ENCODE data around the gene PFKM.
"Not testable (repeated sequence)": the region's sequence is repeated elsewhere in the genome, so short reads cannot be mapped to it uniquely, and the experiment has no call there.

Gene PFKM

DNA sequence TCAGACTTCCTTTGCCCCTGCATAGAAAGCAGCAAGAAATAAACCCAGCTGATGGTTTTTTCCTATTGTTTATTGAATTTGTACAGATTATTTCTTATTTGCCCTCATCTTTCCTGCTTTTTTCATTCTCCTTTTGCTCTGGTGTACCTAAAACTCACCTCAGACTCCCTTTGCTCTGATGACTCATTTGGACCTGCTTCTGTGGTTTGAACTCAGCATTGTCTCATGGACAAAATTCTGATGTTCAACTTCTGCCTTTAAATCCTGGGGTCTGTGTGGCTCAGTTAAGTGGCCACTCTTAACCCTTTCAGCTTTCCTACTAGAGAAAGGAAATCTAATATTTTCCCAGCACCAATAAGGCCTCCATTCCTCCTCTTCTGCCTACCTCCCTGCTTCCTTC, 9.7 kb upstream of the PFKM start:
- no peak overlapping the region for H3K4me3 ChIP-seq (ENCODE audit: control insufficient read depth, low read depth, low read length)
- no peak for DNase-seq (ENCODE audit: low read depth)
- TF ChIP-seq, protein P1, sequence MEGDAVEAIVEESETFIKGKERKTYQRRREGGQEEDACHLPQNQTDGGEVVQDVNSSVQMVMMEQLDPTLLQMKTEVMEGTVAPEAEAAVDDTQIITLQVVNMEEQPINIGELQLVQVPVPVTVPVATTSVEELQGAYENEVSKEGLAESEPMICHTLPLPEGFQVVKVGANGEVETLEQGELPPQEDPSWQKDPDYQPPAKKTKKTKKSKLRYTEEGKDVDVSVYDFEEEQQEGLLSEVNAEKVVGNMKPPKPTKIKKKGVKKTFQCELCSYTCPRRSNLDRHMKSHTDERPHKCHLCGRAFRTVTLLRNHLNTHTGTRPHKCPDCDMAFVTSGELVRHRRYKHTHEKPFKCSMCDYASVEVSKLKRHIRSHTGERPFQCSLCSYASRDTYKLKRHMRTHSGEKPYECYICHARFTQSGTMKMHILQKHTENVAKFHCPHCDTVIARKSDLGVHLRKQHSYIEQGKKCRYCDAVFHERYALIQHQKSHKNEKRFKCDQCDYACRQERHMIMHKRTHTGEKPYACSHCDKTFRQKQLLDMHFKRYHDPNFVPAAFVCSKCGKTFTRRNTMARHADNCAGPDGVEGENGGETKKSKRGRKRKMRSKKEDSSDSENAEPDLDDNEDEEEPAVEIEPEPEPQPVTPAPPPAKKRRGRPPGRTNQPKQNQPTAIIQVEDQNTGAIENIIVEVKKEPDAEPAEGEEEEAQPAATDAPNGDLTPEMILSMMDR (IDR thresholded peaks at IDR 0.05; ENCODE audit: control insufficient read depth, insufficient read depth, low read depth, low read length, missing control alignments), result no peak

DNA sequence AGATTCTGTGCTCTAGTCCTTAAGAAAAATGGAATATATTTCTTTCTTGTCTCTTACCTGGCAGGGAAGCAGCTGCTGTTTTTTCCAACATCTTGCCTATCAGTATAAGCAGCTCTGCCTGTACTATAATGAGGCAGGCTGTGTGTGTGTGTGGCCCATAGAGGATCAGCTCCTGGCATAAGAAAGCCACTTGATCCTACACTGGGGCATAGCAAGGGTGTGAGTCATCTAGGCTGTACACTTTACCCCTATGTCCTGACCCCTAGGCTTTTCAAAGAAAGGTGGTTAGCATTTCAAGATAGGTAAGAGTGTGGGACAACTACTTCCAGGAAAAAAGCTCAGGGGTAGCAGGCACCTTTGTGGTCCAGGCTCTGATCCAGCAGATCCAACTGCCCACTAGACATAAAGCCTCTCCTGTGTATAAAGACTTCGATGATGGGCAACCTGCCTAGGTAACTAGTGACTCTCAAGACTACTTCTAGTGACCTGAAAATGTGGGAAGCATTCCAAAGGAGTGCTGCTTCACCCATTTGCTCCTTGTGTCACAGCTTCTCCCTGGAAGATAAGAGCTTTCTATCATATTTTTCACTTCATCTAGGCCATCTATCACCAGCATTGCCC, 8.4 kb upstream of the PFKM start:
- H3K4me3 ChIP-seq (ENCODE audit: control insufficient read depth, low read depth, low read length), result no peak overlapping the region
- no peak for DNase-seq (ENCODE audit: low read depth)
- TF ChIP-seq, protein P1 (IDR thresholded peaks at IDR 0.05; ENCODE audit: control insufficient read depth, insufficient read depth, low read depth, low read length, missing control alignments), result no peak

DNA sequence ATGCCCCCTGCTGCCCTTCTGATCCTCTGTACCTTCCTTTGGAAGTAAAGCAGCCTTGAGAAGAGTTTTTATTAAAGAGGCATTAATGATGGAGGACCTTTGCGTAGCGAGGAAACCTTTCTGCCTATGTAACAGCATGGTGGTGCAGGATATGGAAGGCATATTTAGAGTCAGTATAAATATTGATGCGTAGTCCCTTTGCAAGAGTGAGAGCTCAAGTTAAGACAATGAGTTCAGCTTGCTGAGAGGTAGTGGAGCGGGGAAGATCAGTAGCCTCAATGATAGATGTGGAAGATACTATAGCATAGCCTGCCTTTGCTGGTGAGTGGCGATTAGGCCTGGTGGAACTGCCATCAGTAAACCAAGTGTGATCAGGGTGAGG, 7.9 kb upstream of the PFKM start:
- DNase-seq (ENCODE audit: low read depth); H3K4me3 ChIP-seq (ENCODE audit: control insufficient read depth, low read depth, low read length): not testable (repeated sequence)

DNA sequence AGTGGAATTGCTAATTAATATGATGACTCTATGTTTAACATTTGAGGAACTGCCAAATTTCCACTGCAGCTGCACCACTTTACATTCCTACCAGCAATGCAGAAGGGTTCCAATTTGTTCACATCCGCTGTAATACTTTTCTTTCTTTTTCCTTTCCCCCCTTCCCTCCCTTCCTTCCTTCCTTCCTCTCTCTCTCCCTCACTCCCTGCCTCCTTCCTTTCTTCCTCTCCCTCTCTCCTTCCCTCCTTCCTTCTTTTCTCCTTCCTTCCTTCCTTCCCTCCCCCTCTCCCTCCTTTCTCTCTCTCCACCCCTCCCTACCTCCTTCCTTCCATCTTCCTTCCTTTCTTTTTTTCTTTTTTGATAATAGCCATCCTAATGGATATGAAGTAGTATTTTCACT, 3.2 kb upstream of the PFKM start:
- DNase-seq (ENCODE audit: low read depth), result no peak
- TF ChIP-seq, protein P1 (IDR thresholded peaks at IDR 0.05; ENCODE audit: control insufficient read depth, insufficient read depth, low read depth, low read length, missing control alignments), result no peak
- no peak overlapping the region for H3K4me3 ChIP-seq (ENCODE audit: control insufficient read depth, low read depth, low read length)

DNA sequence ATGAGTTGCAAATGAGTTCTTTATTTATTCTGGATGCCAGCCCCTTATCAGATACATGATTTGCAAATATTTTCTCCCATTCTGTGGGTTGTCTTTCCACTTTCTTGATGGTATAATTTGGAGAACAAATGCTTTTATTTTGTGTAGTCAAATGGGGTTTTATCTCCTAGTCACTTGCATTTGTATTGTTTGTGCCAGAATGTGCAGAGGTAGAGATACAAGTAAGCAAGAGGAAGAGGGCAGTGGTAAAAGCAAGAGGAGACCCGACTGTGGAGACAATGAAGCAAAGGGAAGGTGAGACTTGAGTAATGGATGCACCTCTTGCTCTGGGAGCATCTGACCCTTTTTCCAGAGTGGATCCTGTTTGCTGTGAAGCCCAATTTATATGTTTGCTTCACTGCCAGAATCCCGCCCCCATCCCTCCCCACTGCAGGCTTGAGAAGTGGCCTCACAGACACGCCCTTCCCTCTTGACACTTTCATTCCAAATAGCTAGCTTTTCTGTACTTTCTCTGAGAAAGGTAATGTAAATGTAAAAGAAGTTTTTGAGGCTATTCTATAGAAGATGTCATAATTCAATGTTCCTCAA, 786 bp upstream of the PFKM start:
- H3K4me3 ChIP-seq (ENCODE audit: control insufficient read depth, low read depth, low read length), result no peak overlapping the region
- TF ChIP-seq, protein P1 (IDR thresholded peaks at IDR 0.05; ENCODE audit: control insufficient read depth, insufficient read depth, low read depth, low read length, missing control alignments), result no peak
- DNase-seq (ENCODE audit: low read depth), result no peak

DNA sequence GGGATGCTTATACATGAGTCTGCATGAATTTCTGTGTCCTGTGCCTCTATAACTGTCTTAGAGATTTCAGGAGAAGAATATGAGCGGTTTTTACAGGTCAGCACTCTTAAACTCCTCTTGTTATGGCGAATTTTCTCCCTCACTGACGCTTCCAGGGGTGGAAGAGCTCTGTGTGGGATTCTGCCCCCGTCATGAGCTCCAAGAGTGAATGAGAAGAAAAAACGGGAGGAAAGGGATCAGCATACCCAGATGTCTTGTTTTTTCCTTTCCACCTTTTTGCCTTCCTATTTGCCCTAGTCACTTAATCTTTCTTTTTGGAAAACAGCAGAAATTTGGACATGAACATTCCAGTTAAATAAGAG, 651 bp downstream of the PFKM start:
- DNase-seq (ENCODE audit: low read depth), result no peak
- TF ChIP-seq, protein P1 (IDR thresholded peaks at IDR 0.05; ENCODE audit: control insufficient read depth, insufficient read depth, low read depth, low read length, missing control alignments), result no peak
- peak overlapping the region; percentile 91 for H3K4me3 ChIP-seq (ENCODE audit: control insufficient read depth, low read depth, low read length)

DNA sequence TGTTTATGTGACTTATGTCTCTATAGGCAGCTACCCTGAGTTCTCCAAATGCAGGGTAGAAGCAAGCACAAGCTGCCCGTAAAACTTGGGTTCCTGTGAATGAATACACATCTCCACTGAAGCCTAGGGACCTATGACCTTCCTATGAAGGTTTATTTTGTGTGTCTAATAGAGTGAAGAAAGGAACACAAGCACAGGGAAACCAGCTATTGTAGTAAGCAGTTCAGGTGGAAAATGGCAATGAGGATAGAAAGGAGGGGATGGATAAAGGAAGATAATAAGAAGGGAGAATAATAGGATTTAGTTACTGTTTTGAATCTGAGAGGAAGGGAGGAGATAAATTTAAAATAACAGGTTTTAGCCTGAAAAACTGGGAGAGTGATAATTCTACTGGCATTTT, 2.4 kb downstream of the PFKM start:
- H3K4me3 ChIP-seq (ENCODE audit: control insufficient read depth, low read depth, low read length), result no peak overlapping the region
- DNase-seq (ENCODE audit: low read depth), result no peak
- TF ChIP-seq, protein P1 (IDR thresholded peaks at IDR 0.05; ENCODE audit: control insufficient read depth, insufficient read depth, low read depth, low read length, missing control alignments), result no peak
